ENCODE measurements around the gene KCNH8. TPM values are rescaled to one million over a fixed set of nuclear protein-coding genes. Genes with fewer than 3 reads are reported as not detected.
"Not testable (repeated sequence)": the region's sequence is repeated elsewhere in the genome, so short reads cannot be mapped to it uniquely, and the experiment has no call there.

The KCNH8 gene
- total and polyA plus RNA-seq, 9 donors: 0.08 to 0.37 (median 0.12) TPM

GRCh38 chr3:19216669-19217337 is 68.5 kb downstream of the KCNH8 start:
- Histone ChIP-seq H3K9me3 (replicated peaks; ENCODE audit: control insufficient read depth, low read depth, low read length) (no peaks in the 10 kb centered on the region), H3K27ac (ENCODE audit: low read length) (no peak overlapping the region), H3K4me3 (ENCODE audit: low read length) (no peak overlapping the region), H3K27me3 (ENCODE audit: control insufficient read depth, insufficient read depth, low read length) (no peaks in the 10 kb centered on the region), H3K36me3 (ENCODE audit: control insufficient read depth, insufficient read depth, low read length) (no peaks in the 10 kb centered on the region), H3K4me1 (ENCODE audit: control insufficient read depth, insufficient read depth, low read length) (no peaks in the 10 kb centered on the region)
- WGBS (ENCODE audit: insufficient coverage): 58% methylated on average over 5 of the region's 6 CpGs
- DNase-seq: peak; percentile 3

- DNase-seq: no peak
- WGBS (ENCODE audit: insufficient coverage): no CpG with 5 or more reads among the region's 1 CpG
- Histone ChIP-seq H3K27ac (ENCODE audit: low read length) (no peak overlapping the region), H3K27me3 (ENCODE audit: control insufficient read depth, insufficient read depth, low read length) (no peaks in the 10 kb centered on the region), H3K4me3 (ENCODE audit: low read length) (no peak overlapping the region), H3K9me3 (replicated peaks; ENCODE audit: control insufficient read depth, low read depth, low read length) (no peaks in the 10 kb centered on the region), H3K36me3 (ENCODE audit: control insufficient read depth, insufficient read depth, low read length) (no peaks in the 10 kb centered on the region), H3K4me1 (ENCODE audit: control insufficient read depth, insufficient read depth, low read length) (no peaks in the 10 kb centered on the region)
Observed at GRCh38 chr3:19220311-19220710, 72.0 kb downstream of the KCNH8 start.

GRCh38 chr3:19221081-19221480 is 72.8 kb downstream of the KCNH8 start:
- no peak for DNase-seq
- H3K27me3 ChIP-seq (ENCODE audit: control insufficient read depth, insufficient read depth, low read length): no peaks in the 10 kb centered on the region
- H3K4me1 ChIP-seq (ENCODE audit: control insufficient read depth, insufficient read depth, low read length): no peaks in the 10 kb centered on the region
- no peaks in the 10 kb centered on the region for H3K36me3 ChIP-seq (ENCODE audit: control insufficient read depth, insufficient read depth, low read length)
- H3K4me3 ChIP-seq (ENCODE audit: low read length): no peak overlapping the region
- no peaks in the 10 kb centered on the region for H3K9me3 ChIP-seq (replicated peaks; ENCODE audit: control insufficient read depth, low read depth, low read length)
- WGBS (ENCODE audit: insufficient coverage): 78% methylated on average over 1 of the region's 2 CpGs
- no peak overlapping the region for H3K27ac ChIP-seq (ENCODE audit: low read length)

GRCh38 chr3:19226479-19226878 is 78.2 kb downstream of the KCNH8 start:
- H3K27me3 ChIP-seq (ENCODE audit: control insufficient read depth, insufficient read depth, low read length): no peaks in the 10 kb centered on the region
- H3K36me3 ChIP-seq (ENCODE audit: control insufficient read depth, insufficient read depth, low read length): no peaks in the 10 kb centered on the region
- WGBS (ENCODE audit: insufficient coverage): 52% methylated on average over 2 of the region's 2 CpGs
- H3K9me3 ChIP-seq (replicated peaks; ENCODE audit: control insufficient read depth, low read depth, low read length): no peaks in the 10 kb centered on the region
- H3K4me1 ChIP-seq (ENCODE audit: control insufficient read depth, insufficient read depth, low read length): no peaks in the 10 kb centered on the region
- no peak for DNase-seq
- H3K4me3 ChIP-seq (ENCODE audit: low read length): no peak overlapping the region
- no peak overlapping the region for H3K27ac ChIP-seq (ENCODE audit: low read length)

GRCh38 chr3:19228167-19228566 is 79.9 kb downstream of the KCNH8 start:
- Histone ChIP-seq H3K4me3 (ENCODE audit: low read length) (no peak overlapping the region), H3K36me3 (ENCODE audit: control insufficient read depth, insufficient read depth, low read length) (no peaks in the 10 kb centered on the region), H3K9me3 (replicated peaks; ENCODE audit: control insufficient read depth, low read depth, low read length) (no peaks in the 10 kb centered on the region), H3K4me1 (ENCODE audit: control insufficient read depth, insufficient read depth, low read length) (no peaks in the 10 kb centered on the region), H3K27ac (ENCODE audit: low read length) (no peak overlapping the region), H3K27me3 (ENCODE audit: control insufficient read depth, insufficient read depth, low read length) (no peaks in the 10 kb centered on the region)
- no CpG with 5 or more reads among the region's 3 CpGs for WGBS (ENCODE audit: insufficient coverage)
- no peak for DNase-seq

- no peak overlapping the region for H3K27ac ChIP-seq (ENCODE audit: low read length)
- DNase-seq: no peak
- H3K27me3 ChIP-seq (ENCODE audit: control insufficient read depth, insufficient read depth, low read length): no peaks in the 10 kb centered on the region
- WGBS (ENCODE audit: insufficient coverage): 100% methylated on average over 1 of the region's 1 CpG
- H3K4me3 ChIP-seq (ENCODE audit: low read length): no peak overlapping the region
- H3K9me3 ChIP-seq (replicated peaks; ENCODE audit: control insufficient read depth, low read depth, low read length): no peaks in the 10 kb centered on the region
- H3K4me1 ChIP-seq (ENCODE audit: control insufficient read depth, insufficient read depth, low read length): no peaks in the 10 kb centered on the region
- H3K36me3 ChIP-seq (ENCODE audit: control insufficient read depth, insufficient read depth, low read length): no peaks in the 10 kb centered on the region
Observed at GRCh38 chr3:19229086-19229485, 80.8 kb downstream of the KCNH8 start.

GRCh38 chr3:19229881-19230280 is 81.6 kb downstream of the KCNH8 start:
- WGBS (ENCODE audit: insufficient coverage): no CpG with 5 or more reads among the region's 3 CpGs
- H3K27ac ChIP-seq (ENCODE audit: low read length); H3K9me3 ChIP-seq (replicated peaks; ENCODE audit: control insufficient read depth, low read depth, low read length); H3K4me3 ChIP-seq (ENCODE audit: low read length); H3K4me1 ChIP-seq (ENCODE audit: control insufficient read depth, insufficient read depth, low read length); H3K27me3 ChIP-seq (ENCODE audit: control insufficient read depth, insufficient read depth, low read length); DNase-seq; H3K36me3 ChIP-seq (ENCODE audit: control insufficient read depth, insufficient read depth, low read length): not testable (repeated sequence)

- WGBS (ENCODE audit: insufficient coverage): no CpG with 5 or more reads among the region's 4 CpGs
- no peaks in the 10 kb centered on the region for H3K9me3 ChIP-seq (replicated peaks; ENCODE audit: control insufficient read depth, low read depth, low read length)
- no peaks in the 10 kb centered on the region for H3K36me3 ChIP-seq (ENCODE audit: control insufficient read depth, insufficient read depth, low read length)
- no peak for DNase-seq
- H3K4me1 ChIP-seq (ENCODE audit: control insufficient read depth, insufficient read depth, low read length): no peaks in the 10 kb centered on the region
- no peak overlapping the region for H3K4me3 ChIP-seq (ENCODE audit: low read length)
- H3K27ac ChIP-seq (ENCODE audit: low read length): no peak overlapping the region
- no peaks in the 10 kb centered on the region for H3K27me3 ChIP-seq (ENCODE audit: control insufficient read depth, insufficient read depth, low read length)
Observed at GRCh38 chr3:19231792-19232461, 83.6 kb downstream of the KCNH8 start.

- no peak for DNase-seq
- no peak overlapping the region for H3K4me3 ChIP-seq (ENCODE audit: low read length)
- H3K36me3 ChIP-seq (ENCODE audit: control insufficient read depth, insufficient read depth, low read length): no peaks in the 10 kb centered on the region
- H3K9me3 ChIP-seq (replicated peaks; ENCODE audit: control insufficient read depth, low read depth, low read length): no peaks in the 10 kb centered on the region
- H3K27me3 ChIP-seq (ENCODE audit: control insufficient read depth, insufficient read depth, low read length): no peaks in the 10 kb centered on the region
- 76% methylated on average over 2 of the region's 2 CpGs for WGBS (ENCODE audit: insufficient coverage)
- no peak overlapping the region for H3K27ac ChIP-seq (ENCODE audit: low read length)
- H3K4me1 ChIP-seq (ENCODE audit: control insufficient read depth, insufficient read depth, low read length): no peaks in the 10 kb centered on the region
Observed at GRCh38 chr3:19232566-19232965, 84.3 kb downstream of the KCNH8 start.

GRCh38 chr3:19233882-19234784 is 85.8 kb downstream of the KCNH8 start:
- WGBS (ENCODE audit: insufficient coverage): 91% methylated on average over 52 of the region's 53 CpGs
- not testable (repeated sequence) for H3K36me3 ChIP-seq (ENCODE audit: control insufficient read depth, insufficient read depth, low read length); H3K4me3 ChIP-seq (ENCODE audit: low read length); H3K27ac ChIP-seq (ENCODE audit: low read length); H3K9me3 ChIP-seq (replicated peaks; ENCODE audit: control insufficient read depth, low read depth, low read length); H3K4me1 ChIP-seq (ENCODE audit: control insufficient read depth, insufficient read depth, low read length); H3K27me3 ChIP-seq (ENCODE audit: control insufficient read depth, insufficient read depth, low read length); DNase-seq
